Measurements from ENCODE around the gene ACLY.

- TF ChIP-seq CTCF (IDR thresholded peaks at IDR 0.05) (no peak), POLR2A (IDR thresholded peaks at IDR 0.05) (no peak)
Measured at GRCh38 chr17:41823141-41823524, 95.6 kb downstream of the ACLY start.
